ENCODE data around the gene SLC44A1. TPM values are rescaled to one million over a fixed set of nuclear protein-coding genes. Genes with fewer than 3 reads are reported as not detected.

Gene SLC44A1
- total and polyA plus RNA-seq, 2 of the 13 experiments (the other 11 are each of a cell fraction or from before 2014, with no cell fraction given), result 21.4 to 40.8 TPM

- H4K20me1 ChIP-seq (ENCODE audit: insufficient read depth, low read length), result no peaks in the 10 kb centered on the region
- H3K79me2 ChIP-seq (ENCODE audit: insufficient read depth, low read length), result no peaks in the 10 kb centered on the region
- no TSS peak for BruUV-seq (replicated peaks)
- no peaks in the 10 kb centered on the region for H3K4me1 ChIP-seq (ENCODE audit: insufficient read depth, low read length)
- in situ Hi-C loops (cut with HindIII; ENCODE audit: extremely low pct_ligation_motif_present, low pct_unique_long_range_greater_than_20kb) (no loop called here), intact Hi-C loops (cut with micrococcal nuclease; ENCODE audit: unreplicated experiment) (no loop called here)
- peaks cover 3 to 52% of the 10 kb centered on the region in 2 experiments; a peak in 4 of 5 replicates for H3K36me3 ChIP-seq (replicated peaks in 1 of 2; ENCODE audit: control insufficient read depth in 1 of 2, insufficient read depth in 2 of 2, low read length in 2 of 2)
- H3K9me3 ChIP-seq (ENCODE audit: low read length), result no peaks in the 10 kb centered on the region
- H3K4me2 ChIP-seq (ENCODE audit: low read depth, low read length), result no peak overlapping the region
- DNase-seq (ENCODE audit: low spot score), result no peak
- CTCF ChIA-PET (ENCODE audit: low intra/inter-chr PET ratio, low total read pairs), result no interaction called here
- no peak overlapping the region for H2AFZ ChIP-seq (ENCODE audit: low read length)
- no peak for ATAC-seq
- H3K27ac ChIP-seq (ENCODE audit: extremely low read length, insufficient read depth, low read length), result no peak overlapping the region
- TF ChIP-seq TEAD3 (CRISPR knock-in tag; optimal IDR thresholded peaks at IDR 0.05; ENCODE audit: borderline replicate concordance), result no peak
- no peak for TF ChIP-seq ZSCAN29 (CRISPR knock-in tag; conservative IDR thresholded peaks at IDR 0.05)
- no peak for TF ChIP-seq SMC3 (IDR thresholded peaks at IDR 0.05; ENCODE audit: low read length)
- no peak for TF ChIP-seq ATF5 (CRISPR knock-in tag; IDR thresholded peaks at IDR 0.05; ENCODE audit: low read depth)
- TF ChIP-seq MAFG (CRISPR knock-in tag; IDR thresholded peaks at IDR 0.05), result no peak
- no peak for TF ChIP-seq PAWR (CRISPR knock-in tag; IDR thresholded peaks at IDR 0.05; ENCODE audit: borderline replicate concordance)
- no peak for TF ChIP-seq HNRNPL (IDR thresholded peaks at IDR 0.05; ENCODE audit: low read depth, low read length)
- TF ChIP-seq CREB3 (CRISPR knock-in tag; IDR thresholded peaks at IDR 0.05), result no peak
- TF ChIP-seq POLR2AphosphoS5 (IDR thresholded peaks at IDR 0.05; ENCODE audit: low read depth, low read length), result no peak
- no peak for TF ChIP-seq GRHL1 (CRISPR knock-in tag; conservative IDR thresholded peaks at IDR 0.05)
- no peak for TF ChIP-seq ZBTB46 (CRISPR knock-in tag; IDR thresholded peaks at IDR 0.05; ENCODE audit: borderline replicate concordance)
- POLR2A ChIA-PET, result no interaction called here
- no peak for FAIRE-seq
- H3K4me3 ChIP-seq (replicated peaks in 1 of 3; ENCODE audit: insufficient read depth in 1 of 3, low read depth in 2 of 3, low read length in 3 of 3), result no peak overlapping the region
- H3K27me3 ChIP-seq (ENCODE audit: control insufficient read depth in 1 of 2, insufficient read depth in 2 of 2, low read length in 2 of 2), result no peaks in the 10 kb centered on the region
- no peak overlapping the region for H3K9ac ChIP-seq (ENCODE audit: insufficient read depth, low read depth, low read length)
- WGBS (ENCODE audit: low lambda C conversion rate), result 98% methylated on average over 1 of the region's 1 CpG
These were observed 224.4 kb downstream of the SLC44A1 start for GRCh38 chr9:105468875-105469274.
